GM12874 (cell line): Measurements from ENCODE around the gene EVI2A.

Experiments
- CTCF ChIP-seq: IDR thresholded peaks from 2 replicates; pipeline ENCODE4 v1.5.1; 2011; ENCODE audit warnings: low read depth, mild to moderate bottlenecking, control low read depth, low read length, moderate library complexity; ENCODE audit not compliant: insufficient read depth

Gene EVI2A

GRCh38 chr17:31321481-31321880 is at the start of gene EVI2A:
Gene EVI2A (minus strand): TSS chr17:31321622. CDS start chr17:31319013, 2,609 bp downstream.
- TF ChIP-seq CTCF, result no peak

- no peak for TF ChIP-seq CTCF
Observed at GRCh38 chr17:31369266-31369665, 47.8 kb upstream of the EVI2A start.

- no peak for TF ChIP-seq CTCF
Observed at GRCh38 chr17:31366088-31366487, 44.7 kb upstream of the EVI2A start.

GRCh38 chr17:31364012-31364411 is 42.6 kb upstream of the EVI2A start:
- no peak for TF ChIP-seq CTCF

- no peak for TF ChIP-seq CTCF
Observed at GRCh38 chr17:31357839-31358394, 36.5 kb upstream of the EVI2A start.

- TF ChIP-seq CTCF, result no peak
Observed at GRCh38 chr17:31357091-31357490, 35.7 kb upstream of the EVI2A start.

- TF ChIP-seq CTCF, result no peak
Observed at GRCh38 chr17:31355935-31356334, 34.5 kb upstream of the EVI2A start.
